SK-N-SH (cell line): Measurements from ENCODE around the gene LGR5. TPM values are rescaled to one million over a fixed set of nuclear protein-coding genes. Genes with fewer than 3 reads are reported as not detected.

Experiments
- CTCF ChIA-PET: fragments of 300-600, 350-600 bp; formaldehyde crosslinking; extraction: SDS; loops from one replicate; lab custom pipeline; 2021; lab: Yijun Ruan, JAX
- POLR2A ChIA-PET: fragments of 350-600 bp; sonication (Branson Sonifier 250); formaldehyde crosslinking; extraction: SDS; loops from one replicate; lab custom pipeline; 2020; ENCODE audit warnings: antibody characterized with exemption, inconsistent platforms; lab: Yijun Ruan, JAX
- DNase-seq: peaks from one replicate; pipeline ENCODE4 v3.0.0; 2012
- H2AFZ ChIP-seq: fragments of 200-600 bp; sonication (generic); 2 replicates; pipeline ENCODE4 v1.8.1; 2016; ENCODE audit warnings: antibody characterized with exemption, mild to moderate bottlenecking, low read depth
- H3F3A ChIP-seq: fragments of 200-600 bp; sonication (generic); replicated peaks from 2 replicates; pipeline ENCODE3; 2016; ENCODE audit warnings: antibody characterized with exemption, mild to moderate bottlenecking; ENCODE audit not compliant: insufficient read depth
- H3K27ac ChIP-seq, 2 experiments: fragments of 200-500 bp in 1 of 2; fragments of 200-600 bp in 1 of 2; sonication (Bioruptor generic) in 1 of 2; sonication (generic), shearing (Covaris generic) in 1 of 2; 2 replicates each; pipeline versions ENCODE4 v1.5.1 to v1.6.1; 2014 to 2016; ENCODE audit warnings: low read depth in 2 of 2, inconsistent platforms in 1 of 2, low read length in 1 of 2, mild to moderate bottlenecking in 1 of 2, mixed read lengths in 1 of 2
- H3K27me3 ChIP-seq: fragments of 200-600 bp; sonication (generic), shearing (Covaris generic); 2 replicates; pipeline ENCODE4 v1.6.1; 2016; ENCODE audit warnings: mixed run types; ENCODE audit not compliant: insufficient read depth
- H3K36me3 ChIP-seq, 2 experiments: fragments of 200-500 bp in 1 of 2; fragments of 200-600 bp in 1 of 2; sonication (Bioruptor generic) in 1 of 2; sonication (generic) in 1 of 2; replicated peaks in 1 of 2; 2 replicates each; pipeline versions ENCODE3 to v1.5.1; 2014 to 2016; ENCODE audit warnings: low read length in 1 of 2, mild to moderate bottlenecking in 1 of 2; ENCODE audit not compliant: insufficient read depth in 2 of 2, control insufficient read depth in 1 of 2
- H3K4me1 ChIP-seq, 2 experiments: fragments of 200-500 bp in 1 of 2; fragments of 200-600 bp in 1 of 2; sonication (Bioruptor generic) in 1 of 2; sonication (generic), shearing (Covaris generic) in 1 of 2; 2 replicates each; pipeline versions ENCODE4 v1.5.1 to v1.6.1; 2014 to 2016; ENCODE audit warnings: low read depth in 1 of 2, low read length in 1 of 2, mixed run types in 1 of 2; ENCODE audit not compliant: insufficient read depth in 2 of 2, control insufficient read depth in 1 of 2
- H3K4me2 ChIP-seq: fragments of 200-600 bp; sonication (generic), shearing (Covaris generic); 2 replicates; pipeline ENCODE4 v1.6.1; 2017; ENCODE audit warnings: mixed run types
- H3K4me3 ChIP-seq, 2 experiments: fragments of 200-500 bp in 1 of 2; fragments of 200-600 bp in 1 of 2; sonication (Bioruptor generic) in 1 of 2; sonication (generic), shearing (Covaris generic) in 1 of 2; 2 replicates each; pipeline versions ENCODE4 v1.5.1 to v1.8.1; 2014 to 2016; ENCODE audit warnings: low read depth in 2 of 2, inconsistent platforms in 1 of 2, low read length in 1 of 2, mild to moderate bottlenecking in 1 of 2, mixed read lengths in 1 of 2, moderate library complexity in 1 of 2
- H3K79me2 ChIP-seq: fragments of 200-600 bp; sonication (generic); 2 replicates; pipeline ENCODE4 v1.8.1; 2017; ENCODE audit warnings: mild to moderate bottlenecking; ENCODE audit not compliant: insufficient read depth
- H3K9ac ChIP-seq: fragments of 200-600 bp; sonication (generic); 2 replicates; pipeline ENCODE4 v1.6.1; 2017; ENCODE audit warnings: mixed run types
- H3K9me2 ChIP-seq: fragments of 200-600 bp; sonication (generic); 2 replicates; pipeline ENCODE4 v1.6.1; 2017; ENCODE audit warnings: mixed run types
- H3K9me3 ChIP-seq: fragments of 200-600 bp; sonication (generic); 2 replicates; pipeline ENCODE4 v1.6.1; 2017; ENCODE audit warnings: mixed run types, mild to moderate bottlenecking, moderate library complexity
- H4K20me1 ChIP-seq: fragments of 200-600 bp; sonication (generic); 2 replicates; pipeline ENCODE4 v1.6.1; 2017; ENCODE audit warnings: mild to moderate bottlenecking, mixed run types; ENCODE audit not compliant: insufficient read depth
- CHD2 ChIP-seq: fragments of 150-350 bp; IDR thresholded peaks from 2 replicates; pipeline ENCODE4 v1.6.1; 2018; ENCODE audit warnings: low read length; ENCODE audit not compliant: partially characterized antibody
- CTCF ChIP-seq: fragments of 200-600 bp; sonication (generic); IDR thresholded peaks from 2 replicates; pipeline ENCODE4 v1.6.1; 2017; ENCODE audit warnings: antibody characterized with exemption, mild to moderate bottlenecking, moderate library complexity
- ELF1 ChIP-seq: IDR thresholded peaks from 2 replicates; pipeline ENCODE4 v1.4.0; 2012
- EP300 ChIP-seq, 2 experiments: IDR thresholded peaks; 2 replicates each; pipeline versions ENCODE4 v1.4.0 to v1.6.1; 2012; ENCODE audit warnings: borderline replicate concordance in 1 of 2, low read depth in 1 of 2, low read length in 1 of 2
- EZH2phosphoT487 ChIP-seq: fragments of 200-600 bp; sonication (generic); IDR thresholded peaks from 2 replicates; pipeline ENCODE4 v1.6.1; 2017; ENCODE audit warnings: low read depth, mixed run types, mild to moderate bottlenecking, antibody characterized with exemption, moderate library complexity, borderline replicate concordance
- FOSL2 ChIP-seq: IDR thresholded peaks from 2 replicates; pipeline ENCODE4 v1.4.0; 2012; ENCODE audit warnings: low read depth, mild to moderate bottlenecking, moderate library complexity, borderline replicate concordance
- FOXJ3 ChIP-seq: sonication (generic); formaldehyde crosslinking; IDR thresholded peaks from 2 replicates; pipeline ENCODE4 v1.5.1; 2020; ENCODE audit warnings: mild to moderate bottlenecking, missing genetic modification reagents
- FOXM1 ChIP-seq: IDR thresholded peaks from 2 replicates; pipeline ENCODE4 v1.4.0; 2012; ENCODE audit warnings: low read depth, mild to moderate bottlenecking
- IRF3 ChIP-seq: fragments of 150-350 bp; IDR thresholded peaks from 2 replicates; pipeline ENCODE4 v1.6.1; 2016; ENCODE audit warnings: mild to moderate bottlenecking, low read depth, low read length
- JUND ChIP-seq: IDR thresholded peaks from 2 replicates; pipeline ENCODE4 v1.4.0; 2012
- MAX ChIP-seq: IDR thresholded peaks from 2 replicates; pipeline ENCODE4 v1.4.0; 2012; ENCODE audit warnings: low read depth
- NFIC ChIP-seq: IDR thresholded peaks from 2 replicates; pipeline ENCODE4 v1.4.0; 2012; ENCODE audit warnings: borderline replicate concordance
- POLR2AphosphoS5 ChIP-seq: IDR thresholded peaks from 2 replicates; pipeline ENCODE4 v1.6.1; 2012; ENCODE audit warnings: low read depth, low read length
- RXRA ChIP-seq: IDR thresholded peaks from 2 replicates; pipeline ENCODE4 v1.4.0; 2012; ENCODE audit warnings: low read depth, mild to moderate bottlenecking, borderline replicate concordance
- SIN3A ChIP-seq: IDR thresholded peaks from 2 replicates; pipeline ENCODE4 v1.6.1; 2012; ENCODE audit warnings: low read depth, mild to moderate bottlenecking, low read length, moderate library complexity, borderline replicate concordance
- TCF12 ChIP-seq: IDR thresholded peaks from 2 replicates; pipeline ENCODE4 v1.4.0; 2012
- USF1 ChIP-seq: IDR thresholded peaks from 2 replicates; pipeline ENCODE4 v1.4.0; 2012; ENCODE audit warnings: low read depth, borderline replicate concordance
- YY1 ChIP-seq: IDR thresholded peaks from 2 replicates; pipeline ENCODE4 v1.4.0; 2012; ENCODE audit warnings: low read depth, mild to moderate bottlenecking
- ZBTB33 ChIP-seq: IDR thresholded peaks from 2 replicates; pipeline ENCODE4 v1.4.0; 2012; ENCODE audit warnings: low read depth, borderline replicate concordance
- WGBS: methylation state at CpG from one replicate; pipeline ENCODE4 v1.1.6; 2017; ENCODE audit warnings: low lambda C conversion rate; 5-methylcytosine and 5-hydroxymethylcytosine counted together
- polyA plus RNA-seq, 3 experiments: library from polyadenylated mRNA; depleted of rRNA; stranded (reverse); fragments of >200 nt; gene quantifications; 2 replicates each; pipeline ENCODE4 v1.2.3, GENCODE V29; 2012

Gene LGR5
- polyA plus RNA-seq, 1 of the 3 experiments (the other 2 are of a cell fraction): 1.4 TPM

- TF ChIP-seq SIN3A (no peak), TCF12 (no peak), FOSL2 (no peak)
- TF ChIP-seq, all 33 proteins: peak for 0
Observed at GRCh38 chr12:71405884-71406283, 33.7 kb upstream of the LGR5 start (continued).

GRCh38 chr12:71407732-71408131 lies 31.9 kb upstream of the LGR5 start:
- 34% methylated on average over 1 of the region's 1 CpG for WGBS
- Histone ChIP-seq H2AFZ (no peak overlapping the region), H3K4me1 (no peaks in the 10 kb centered on the region), H3K4me3 (no peak overlapping the region), H3K27ac (no peak overlapping the region), H3K9ac (no peak overlapping the region), H3K4me2 (no peak overlapping the region), H3K27me3 (no peaks in the 10 kb centered on the region), H3K9me2 (no peaks in the 10 kb centered on the region), H3F3A (no peaks in the 10 kb centered on the region), H3K79me2 (no peaks in the 10 kb centered on the region), H3K9me3 (peaks cover 3% of the 10 kb centered on the region; the same call in 1 of the 2 replicates), H4K20me1 (no peaks in the 10 kb centered on the region), H3K36me3 (no peaks in the 10 kb centered on the region)
- ChIA-PET POLR2A (no interaction called here), CTCF (interaction anchor here (1.6 to 1.8 kb wide), 2 partner anchors 8 to 15 kb away, joined by 3 to 7 read pairs; no protein-coding TSS in a partner anchor)
- TF ChIP-seq EP300 (IDR thresholded peaks at IDR 0.05; ENCODE audit: borderline replicate concordance in 1 of 2, low read depth in 1 of 2, low read length in 1 of 2) (no peak), ZBTB33 (no peak), TCF12 (no peak), USF1 (no peak), RXRA (no peak), FOXM1 (no peak), JUND (no peak), ELF1 (no peak), MAX (no peak), IRF3 (no peak), CHD2 (no peak), FOXJ3 (CRISPR knock-in tag) (no peak), NFIC (no peak), FOSL2 (no peak), YY1 (no peak), CTCF (no peak), EZH2phosphoT487 (no peak), POLR2AphosphoS5 (no peak)
- DNase-seq: no peak
